CD4-positive, alpha-beta T cell treated with Interferon gamma for 1 hour (primary cell): ENCODE results near the gene TBC1D22A.

Experiments used
- DNase-seq: peaks from one replicate; pipeline ENCODE4 v3.0.0-alpha.2; 2020

Gene TBC1D22A

GRCh38 chr22:47197773-47198500 lies 435.5 kb downstream of the TBC1D22A start:
- DNase-seq = no peak

GRCh38 chr22:47198801-47199251 lies 436.4 kb downstream of the TBC1D22A start:
- DNase-seq = no peak

GRCh38 chr22:47199261-47199978 lies 437.0 kb downstream of the TBC1D22A start:
- no peak for DNase-seq

- no peak for DNase-seq
Observed at GRCh38 chr22:47199979-47200272, 437.5 kb downstream of the TBC1D22A start.

- no peak for DNase-seq
Observed at GRCh38 chr22:47200273-47201051, 438.0 kb downstream of the TBC1D22A start.

- DNase-seq = no peak
Observed at GRCh38 chr22:47201186-47201995, 438.9 kb downstream of the TBC1D22A start.

GRCh38 chr22:47201996-47202818 lies 439.8 kb downstream of the TBC1D22A start:
- DNase-seq = no peak

- DNase-seq = no peak
Observed at GRCh38 chr22:47202819-47203553, 440.5 kb downstream of the TBC1D22A start.

GRCh38 chr22:47203554-47203991 lies 441.1 kb downstream of the TBC1D22A start:
- no peak for DNase-seq

GRCh38 chr22:47204002-47204979 lies 441.8 kb downstream of the TBC1D22A start:
- no peak for DNase-seq

GRCh38 chr22:47205081-47205491 lies 442.6 kb downstream of the TBC1D22A start:
- DNase-seq = no peak

GRCh38 chr22:47205554-47205953 lies 443.1 kb downstream of the TBC1D22A start:
- DNase-seq = no peak

GRCh38 chr22:47206164-47206563 lies 443.7 kb downstream of the TBC1D22A start:
- no peak for DNase-seq

- no peak for DNase-seq
Observed at GRCh38 chr22:47206666-47207218, 444.3 kb downstream of the TBC1D22A start.

GRCh38 chr22:47207387-47207786 lies 444.9 kb downstream of the TBC1D22A start:
- no peak for DNase-seq

- DNase-seq = no peak
Observed at GRCh38 chr22:47207846-47208554, 445.6 kb downstream of the TBC1D22A start.

GRCh38 chr22:47208630-47209029 lies 446.2 kb downstream of the TBC1D22A start:
- no peak for DNase-seq

GRCh38 chr22:47209040-47209514 lies 446.6 kb downstream of the TBC1D22A start:
- no peak for DNase-seq
